Cardiac muscle cell (in vitro differentiated cells and primary cell): ENCODE results near the gene AQP2. TPM values are rescaled to one million over a fixed set of nuclear protein-coding genes. Genes with fewer than 3 reads are reported as not detected.

Experiments
- DNase-seq, 2 donors: peaks; one replicate each; pipeline versions ENCODE4 v3.0.0 to v3.0.0-alpha.2; 2010 to 2017; ENCODE audit warnings: low read depth in 1 of 2, low spot score in 1 of 2
- H3K27ac ChIP-seq: fragments of 200-600 bp; sonication (generic); 2 replicates; pipeline ENCODE4 v1.5.1; 2016
- H3K27me3 ChIP-seq: fragments of 200-600 bp; sonication (generic); 2 replicates; pipeline ENCODE4 v1.6.0; 2016; ENCODE audit warnings: control low read depth
- H3K36me3 ChIP-seq: fragments of 200-600 bp; sonication (generic); 2 replicates; pipeline ENCODE4 v1.5.1; 2016; ENCODE audit warnings: control low read depth
- H3K4me1 ChIP-seq: fragments of 200-600 bp; sonication (generic); 2 replicates; pipeline ENCODE4 v1.8.1; 2017; ENCODE audit warnings: low read depth, mild to moderate bottlenecking, mixed run types
- H3K4me3 ChIP-seq: fragments of 200-600 bp; sonication (generic); 2 replicates; pipeline ENCODE4 v1.5.1; 2016; ENCODE audit warnings: mild to moderate bottlenecking
- H3K9me3 ChIP-seq: fragments of 200-600 bp; sonication (generic); 2 replicates; pipeline ENCODE4 v1.5.1; 2017; ENCODE audit warnings: low read depth, mild to moderate bottlenecking, control low read depth
- CTCF ChIP-seq: IDR thresholded peaks from 2 replicates; pipeline ENCODE4 v1.5.1; 2012; ENCODE audit warnings: low read depth, mild to moderate bottlenecking, low read length
- polyA plus RNA-seq: library from polyadenylated mRNA; unstranded; fragments of >200 nt; fragmentation: Nextera tagmentation; extraction: Ambion mirVana; gene quantifications from 2 replicates; pipeline ENCODE4 v1.2.1, GENCODE V29; 2016
- total RNA-seq: library from RNA; depleted of rRNA; stranded (reverse); fragments of >200 nt; gene quantifications from 2 replicates; pipeline ENCODE4 v1.2.3, GENCODE V29; 2016

AQP2 gene
- total and polyA plus RNA-seq, 2 experiments from 2014 or later, result not detected

GRCh38 chr12:49917166-49917787, 33.3 kb upstream of the AQP2 start:
- H3K27ac ChIP-seq, result no peak overlapping the region
- H3K4me3 ChIP-seq, result no peak overlapping the region
- H3K36me3 ChIP-seq, result no peaks in the 10 kb centered on the region
- peaks cover 10% of the 10 kb centered on the region for H3K4me1 ChIP-seq
- no peaks in the 10 kb centered on the region for H3K9me3 ChIP-seq
- no peak for TF ChIP-seq CTCF
- no peak for DNase-seq
- no peaks in the 10 kb centered on the region for H3K27me3 ChIP-seq

DNA sequence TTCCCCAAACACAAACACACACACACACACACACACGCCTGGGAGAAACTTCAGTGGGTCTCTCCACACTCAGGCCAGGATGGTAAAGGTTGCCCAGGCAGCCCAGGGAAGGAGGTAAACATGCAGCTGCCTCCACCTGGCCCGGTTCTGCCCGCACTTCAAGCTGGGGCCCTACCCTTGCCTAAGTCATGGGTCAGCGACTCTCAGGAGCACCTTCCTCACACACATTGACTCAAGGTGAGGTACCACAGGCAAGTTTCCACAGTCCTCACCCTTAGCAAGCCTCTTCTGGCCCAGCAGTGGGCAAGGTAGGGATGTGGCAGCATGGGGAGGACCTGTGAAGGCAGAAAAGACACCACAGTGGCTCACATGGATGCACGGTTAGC, 32.8 kb upstream of the AQP2 start:
- Histone ChIP-seq H3K27me3 (no peaks in the 10 kb centered on the region), H3K36me3 (no peaks in the 10 kb centered on the region), H3K4me3 (no peak overlapping the region), H3K27ac (no peak overlapping the region), H3K9me3 (no peaks in the 10 kb centered on the region), H3K4me1 (peaks cover 10% of the 10 kb centered on the region)
- no peak for DNase-seq
- no peak for TF ChIP-seq CTCF

DNA sequence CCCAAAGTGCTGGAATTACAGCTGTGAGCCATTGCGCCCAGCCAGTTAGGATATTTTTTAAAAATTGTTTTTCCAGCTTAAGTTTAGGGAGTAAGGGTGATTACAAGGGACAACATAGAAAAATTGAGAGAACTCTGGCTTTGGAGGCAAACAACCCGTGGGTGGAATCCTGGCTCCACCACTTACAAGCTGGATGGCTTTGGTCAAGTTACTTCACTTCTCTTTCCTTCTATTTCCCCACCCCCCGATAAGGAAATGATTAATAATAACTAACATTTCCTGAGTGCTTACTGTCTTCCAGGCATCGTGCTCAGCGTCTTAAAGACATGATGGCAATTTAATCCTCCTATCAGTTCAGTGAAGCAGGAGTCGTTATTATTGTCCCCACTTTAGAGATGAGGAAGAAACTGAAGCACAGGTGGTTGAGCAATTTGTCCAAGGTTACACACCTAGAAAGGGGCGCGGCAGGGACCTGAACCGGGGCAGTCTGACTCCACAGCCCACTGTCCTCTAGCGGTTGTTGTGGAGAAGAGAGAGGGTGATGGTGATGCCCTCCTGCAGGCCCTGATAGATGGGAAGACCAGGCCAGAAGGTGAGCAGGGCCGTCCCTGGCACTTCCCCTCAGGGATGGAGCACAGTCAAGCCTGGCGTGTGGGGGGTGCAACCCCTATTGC, 30.2 kb upstream of the AQP2 start:
- Histone ChIP-seq H3K9me3 (no peaks in the 10 kb centered on the region), H3K36me3 (no peaks in the 10 kb centered on the region), H3K27me3 (no peaks in the 10 kb centered on the region), H3K27ac (no peak overlapping the region), H3K4me3 (no peak overlapping the region), H3K4me1 (peaks cover 5% of the 10 kb centered on the region)
- peak in 1 of 2 donors; percentile 91 for DNase-seq
- TF ChIP-seq CTCF, result peak; percentile 16

DNA sequence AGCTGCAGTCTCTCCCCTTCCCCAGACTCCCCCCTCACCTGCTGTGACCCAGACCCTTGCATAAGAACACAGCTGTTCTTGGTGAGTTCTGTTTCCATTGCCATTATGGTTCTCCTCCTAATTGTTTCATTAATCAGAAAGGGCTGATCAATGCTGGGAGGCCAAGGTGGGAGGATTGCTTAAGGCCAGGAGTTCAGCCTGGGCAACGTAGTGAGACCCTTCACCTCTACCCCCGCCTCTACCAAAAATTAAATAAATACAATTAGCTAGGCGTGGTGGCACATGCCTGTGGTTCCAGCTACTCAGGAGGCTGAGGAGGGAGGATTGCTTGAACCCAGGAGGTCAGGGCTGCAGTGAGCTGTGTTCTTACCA, 29.6 kb upstream of the AQP2 start:
- Histone ChIP-seq H3K4me3 (no peak overlapping the region), H3K4me1 (peaks cover 5% of the 10 kb centered on the region), H3K9me3 (no peaks in the 10 kb centered on the region), H3K27ac (no peak overlapping the region), H3K36me3 (no peaks in the 10 kb centered on the region), H3K27me3 (no peaks in the 10 kb centered on the region)
- no peak for DNase-seq
- no peak for TF ChIP-seq CTCF

GRCh38 chr12:49921299-49921698, 29.2 kb upstream of the AQP2 start:
- no peak for TF ChIP-seq CTCF
- no peak for DNase-seq
- no peaks in the 10 kb centered on the region for H3K9me3 ChIP-seq
- H3K27me3 ChIP-seq, result no peaks in the 10 kb centered on the region
- H3K4me3 ChIP-seq, result no peak overlapping the region
- peaks cover 5% of the 10 kb centered on the region for H3K4me1 ChIP-seq
- H3K36me3 ChIP-seq, result no peaks in the 10 kb centered on the region
- H3K27ac ChIP-seq, result no peak overlapping the region
